Activated T-helper 17 cell treated with anti-CD3 and anti-CD28 coated beads, Interleukin-2, amount 50 U/mL, for 72 hours (primary cell): ENCODE results near the gene TINCR. TPM values are rescaled to one million over a fixed set of nuclear protein-coding genes. Genes with fewer than 3 reads are reported as not detected.

Source experiments
- ATAC-seq: fragments of 150-1000 bp; cut with Tn5 transposase; replicated peaks from 2 replicates; pipeline ENCODE4 v1.10.0; 2021; ENCODE audit warnings: mild to moderate bottlenecking, moderate library complexity
- H3K27ac Mint-ChIP-seq: one replicate; pipeline ENCODE4 v1.8.0; 2022; ENCODE audit warnings: mixed read lengths
- H3K27me3 Mint-ChIP-seq: one replicate; pipeline ENCODE4 v1.8.0; 2022; ENCODE audit warnings: mixed read lengths
- H3K36me3 Mint-ChIP-seq: one replicate; pipeline ENCODE4 v1.8.0; 2022; ENCODE audit warnings: low read depth, mild to moderate bottlenecking, mixed read lengths
- H3K4me1 Mint-ChIP-seq: one replicate; pipeline ENCODE4 v1.8.0; 2022; ENCODE audit warnings: mixed read lengths
- H3K4me3 Mint-ChIP-seq: one replicate; pipeline ENCODE4 v1.8.0; 2022; ENCODE audit warnings: mild to moderate bottlenecking, mixed read lengths
- H3K9me3 Mint-ChIP-seq: one replicate; pipeline ENCODE4 v1.8.0; 2022; ENCODE audit warnings: mixed read lengths
- total RNA-seq, 2 donors: library from RNA; stranded (reverse); gene quantifications; one replicate each; pipeline ENCODE4 v1.2.3, GENCODE V29; 2022

TINCR gene
- total RNA-seq, 2 donors from 2014 or later = 0.48 to 2.4 TPM

GRCh38 chr19:5594521-5594950, 26.8 kb upstream of the TINCR start:
- Mint-ChIP-seq H3K4me1 (peaks cover 4% of the 10 kb centered on the region), H3K4me3 (no peak overlapping the region), H3K27ac (no peak overlapping the region), H3K9me3 (no peaks in the 10 kb centered on the region), H3K36me3 (peaks cover 99% of the 10 kb centered on the region), H3K27me3 (no peaks in the 10 kb centered on the region)
- ATAC-seq = no peak

- H3K27me3 Mint-ChIP-seq = no peaks in the 10 kb centered on the region
Measured at GRCh38 chr19:5593343-5594255, 25.8 kb upstream of the TINCR start.

GRCh38 chr19:5592531-5593342, 25.0 kb upstream of the TINCR start:
- Mint-ChIP-seq H3K9me3 (no peaks in the 10 kb centered on the region), H3K36me3 (peaks cover 99% of the 10 kb centered on the region), H3K27ac (no peak overlapping the region), H3K4me1 (peaks cover 4% of the 10 kb centered on the region), H3K4me3 (no peak overlapping the region), H3K27me3 (no peaks in the 10 kb centered on the region)
- no peak for ATAC-seq

More at GRCh38 chr19:5593343-5594255, 25.8 kb upstream of the TINCR start:
- Mint-ChIP-seq H3K9me3 (no peaks in the 10 kb centered on the region), H3K27ac (no peak overlapping the region), H3K4me3 (no peak overlapping the region), H3K4me1 (peaks cover 4% of the 10 kb centered on the region), H3K36me3 (peaks cover 99% of the 10 kb centered on the region)
- no peak for ATAC-seq

GRCh38 chr19:5591476-5591875, 23.7 kb upstream of the TINCR start:
- no peak for ATAC-seq
- Mint-ChIP-seq H3K36me3 (peaks cover 99% of the 10 kb centered on the region), H3K4me1 (peaks cover 8% of the 10 kb centered on the region), H3K4me3 (no peak overlapping the region), H3K9me3 (no peaks in the 10 kb centered on the region), H3K27ac (no peak overlapping the region), H3K27me3 (no peaks in the 10 kb centered on the region)

- no peak overlapping the region for H3K27ac Mint-ChIP-seq
- ATAC-seq = no peak
- peaks cover 9% of the 10 kb centered on the region for H3K4me1 Mint-ChIP-seq
- H3K36me3 Mint-ChIP-seq = peaks cover 95% of the 10 kb centered on the region
- no peaks in the 10 kb centered on the region for H3K27me3 Mint-ChIP-seq
- H3K4me3 Mint-ChIP-seq = no peak overlapping the region
- no peaks in the 10 kb centered on the region for H3K9me3 Mint-ChIP-seq
Measured at GRCh38 chr19:5590865-5591154, 23.1 kb upstream of the TINCR start.

- no peaks in the 10 kb centered on the region for H3K9me3 Mint-ChIP-seq
- H3K27me3 Mint-ChIP-seq = no peaks in the 10 kb centered on the region
- no peak overlapping the region for H3K27ac Mint-ChIP-seq
- ATAC-seq = no peak
- no peak overlapping the region for H3K4me3 Mint-ChIP-seq
- peaks cover 11% of the 10 kb centered on the region for H3K4me1 Mint-ChIP-seq
- peaks cover 95% of the 10 kb centered on the region for H3K36me3 Mint-ChIP-seq
Measured at GRCh38 chr19:5590151-5590864, 22.6 kb upstream of the TINCR start.

- Mint-ChIP-seq H3K4me1 (peaks cover 9% of the 10 kb centered on the region), H3K4me3 (no peak overlapping the region), H3K9me3 (no peaks in the 10 kb centered on the region), H3K27me3 (no peaks in the 10 kb centered on the region), H3K27ac (no peak overlapping the region), H3K36me3 (peaks cover 84% of the 10 kb centered on the region)
- ATAC-seq = no peak
Measured at GRCh38 chr19:5588906-5589676, 21.3 kb upstream of the TINCR start.

- H3K9me3 Mint-ChIP-seq = no peaks in the 10 kb centered on the region
- no peak overlapping the region for H3K27ac Mint-ChIP-seq
- H3K36me3 Mint-ChIP-seq = peaks cover 83% of the 10 kb centered on the region
- H3K27me3 Mint-ChIP-seq = no peaks in the 10 kb centered on the region
- no peak overlapping the region for H3K4me3 Mint-ChIP-seq
- peaks cover 9% of the 10 kb centered on the region for H3K4me1 Mint-ChIP-seq
- no peak for ATAC-seq
Measured at GRCh38 chr19:5588441-5588840, 20.7 kb upstream of the TINCR start.

- Mint-ChIP-seq H3K4me1 (peaks cover 9% of the 10 kb centered on the region), H3K27me3 (no peaks in the 10 kb centered on the region), H3K36me3 (peaks cover 75% of the 10 kb centered on the region), H3K9me3 (no peaks in the 10 kb centered on the region), H3K27ac (no peak overlapping the region), H3K4me3 (no peak overlapping the region)
- ATAC-seq = no peak
Measured at GRCh38 chr19:5587661-5588060, 19.9 kb upstream of the TINCR start.

GRCh38 chr19:5587071-5587455, 19.3 kb upstream of the TINCR start:
- no peaks in the 10 kb centered on the region for H3K9me3 Mint-ChIP-seq
- peak overlapping the region; percentile 30 for H3K27ac Mint-ChIP-seq
- H3K4me1 Mint-ChIP-seq = peaks cover 9% of the 10 kb centered on the region
- H3K27me3 Mint-ChIP-seq = no peaks in the 10 kb centered on the region
- H3K4me3 Mint-ChIP-seq = no peak overlapping the region
- ATAC-seq = no peak
- peaks cover 69% of the 10 kb centered on the region for H3K36me3 Mint-ChIP-seq

GRCh38 chr19:5586300-5587070, 18.7 kb upstream of the TINCR start:
- Mint-ChIP-seq H3K36me3 (peaks cover 63% of the 10 kb centered on the region), H3K27me3 (no peaks in the 10 kb centered on the region), H3K4me1 (peaks cover 9% of the 10 kb centered on the region), H3K27ac (peak overlapping the region; percentile 87), H3K4me3 (peak overlapping the region; percentile 72), H3K9me3 (no peaks in the 10 kb centered on the region)
- peak; percentile 35 for ATAC-seq

- Mint-ChIP-seq H3K9me3 (no peaks in the 10 kb centered on the region), H3K4me1 (peaks cover 9% of the 10 kb centered on the region), H3K4me3 (peak overlapping the region; percentile 72), H3K27me3 (no peaks in the 10 kb centered on the region), H3K27ac (peak overlapping the region; percentile 87), H3K36me3 (peaks cover 55% of the 10 kb centered on the region)
- ATAC-seq = peak; percentile 67
Measured at GRCh38 chr19:5585461-5586299, 17.9 kb upstream of the TINCR start.

- H3K9me3 Mint-ChIP-seq = no peaks in the 10 kb centered on the region
- H3K27me3 Mint-ChIP-seq = no peaks in the 10 kb centered on the region
- peaks cover 5% of the 10 kb centered on the region for H3K36me3 Mint-ChIP-seq
- no peak overlapping the region for H3K27ac Mint-ChIP-seq
- no peak for ATAC-seq
- H3K4me3 Mint-ChIP-seq = no peak overlapping the region
- peaks cover 8% of the 10 kb centered on the region for H3K4me1 Mint-ChIP-seq
Measured at GRCh38 chr19:5580161-5580571, 12.4 kb upstream of the TINCR start.
